Adrenal gland (tissue), 12 donors: ENCODE measurements around the gene HSD17B14. TPM values are rescaled to one million over a fixed set of nuclear protein-coding genes. Genes with fewer than 3 reads are reported as not detected.

Experiments
- DNase-seq, 7 donors: peaks; one replicate each; pipeline ENCODE4 v3.0.0-alpha.2; 2019 to 2020
- H3K27ac ChIP-seq, 5 donors: fragments of 200-600 bp; sonication (generic) in 4 of 5; 1 replicate in 3 of 5; 2 replicates in 2 of 5; pipeline versions ENCODE4 v1.5.1 to v1.8.0; 2016 to 2020; ENCODE audit warnings: mild to moderate bottlenecking in 1 of 5
- H3K27me3 ChIP-seq: fragments of 200-600 bp; 2 replicates; pipeline ENCODE4 v1.8.0; 2021
- H3K36me3 ChIP-seq, 2 donors: fragments of 200-600 bp; replicated peaks in 1 of 2; 1 replicate in 1 of 2; 2 replicates in 1 of 2; pipeline versions ENCODE4 v1.5.1 to v1.8.0; 2018 to 2022
- H3K4me1 ChIP-seq, 2 donors: fragments of 200-600 bp; replicated peaks in 1 of 2; 1 replicate in 1 of 2; 2 replicates in 1 of 2; pipeline versions ENCODE4 v1.5.1 to v1.8.0; 2018 to 2021
- H3K4me3 ChIP-seq, 4 donors: fragments of 200-600 bp; sonication (generic) in 3 of 4; one replicate each; pipeline ENCODE4 v1.5.1; 2016 to 2018
- H3K9me3 ChIP-seq, 3 donors: fragments of 200-600 bp; sonication (generic) in 1 of 3; replicated peaks in 1 of 3; 1 replicate in 2 of 3; 2 replicates in 1 of 3; pipeline versions ENCODE4 v1.5.1 to v1.8.0; 2016 to 2021
- POLR2A ChIP-seq, 2 donors: fragments of 450-650 bp; IDR thresholded peaks; one replicate each; pipeline ENCODE4 v1.6.1; 2017; ENCODE audit warnings: antibody characterized with exemption in 2 of 2, mild to moderate bottlenecking in 2 of 2, moderate library complexity in 1 of 2
- WGBS, 4 donors: extraction: QIAGEN DNeasy Blood & Tissue Kit in 2 of 4; methylation state at CpG; one replicate each; pipeline versions ENCODE4 v1.1.5 to v1.1.7; 2013 to 2017; 5-methylcytosine and 5-hydroxymethylcytosine counted together
- intact Hi-C, 2 donors: fragments of 100-400 bp; cut with DNase I; formaldehyde crosslinking; loops; one replicate each; pipeline versions ENCODE4 v1.14.1 to v1.15.0; 2022 to 2023
- polyA plus RNA-seq, 3 donors: library from polyadenylated mRNA; stranded (reverse); fragments of 200-250 nt in 2 of 3; fragments of 350-450 nt in 1 of 3; fragmentation: Illumina TruSeq in 1 of 3; extraction: RNeasy Lipid Tissue Mini Kit (QIAGEN cat#74804) in 1 of 3; gene quantifications; one replicate each; pipeline ENCODE4 v1.2.3, GENCODE V29; 2013 to 2014
- total RNA-seq, 9 donors: library from RNA; depleted of rRNA in 4 of 9; stranded (reverse); fragments of >200 nt in 4 of 9; fragments of 120-200 nt in 1 of 9; fragmentation: NEBNext Ultra II Directional in 1 of 9; extraction: Animal tissue kit (Norgen Biotek cat#: 25700) in 1 of 9; gene quantifications; one replicate each; pipeline versions ENCODE4 v1.1.0 to v1.2.4, GENCODE V29; 2013 to 2023
- TF ChIP-seq, protein P1 (sequence below), 6 experiments: fragments of 450-650 bp in 4 of 6; fragments of 200-600 bp in 2 of 6; sonication (generic) in 1 of 6; IDR thresholded peaks; 1 replicate in 5 of 6; 2 replicates in 1 of 6; pipeline versions ENCODE4 v1.5.1 to v1.8.0; 2016 to 2021; ENCODE audit warnings: antibody characterized with exemption in 6 of 6, mild to moderate bottlenecking in 2 of 6, moderate library complexity in 1 of 6
- donor health status: healthy with polysubstance abuse.
- donor health status: Bipolar disorder and iron deficiency.
- donor health status: DM: yes; HTN: yes; CAD: no.
- donor health status: DM: no; HTN: no; CAD: no.
- donor health status: DM: no; HTN: no; CAD: no.
- donor health status: DM: yes; HTN: yes; CAD: no.

Gene HSD17B14
- total and polyA plus RNA-seq, 12 donors: 7.4 to 178 (median 40.6) TPM

DNA sequence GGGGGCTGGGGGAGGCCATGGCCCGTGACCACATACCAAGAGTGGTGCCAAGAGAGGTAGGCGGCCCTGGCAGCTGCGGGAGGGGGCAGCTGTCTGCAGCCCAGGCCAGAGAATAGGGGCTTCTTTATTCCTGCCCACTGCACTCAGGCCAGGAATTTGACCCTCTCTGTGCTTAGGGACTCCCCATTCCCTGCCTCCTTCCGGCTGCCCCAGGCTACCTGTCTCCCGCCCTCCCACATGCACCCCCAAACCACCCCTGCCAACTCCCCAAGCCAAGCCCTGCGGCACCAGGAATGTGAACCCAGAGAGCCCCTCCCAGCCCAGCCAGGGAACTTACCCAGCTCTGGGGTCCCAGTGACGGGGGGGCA lies 31.4 kb upstream of the HSD17B14 start:
- 43 to 65% (median 47%) methylated on average over 3 to 7 of the region's 7 CpGs for WGBS, 4 donors
- DNase-seq: no peak
- peak overlapping the region in 4 of 5 donors; percentile 53 to 85 (median 78) for H3K27ac ChIP-seq

GRCh38 chr19:48867123-48867745 lies 30.9 kb upstream of the HSD17B14 start:
- WGBS, 4 donors: 47 to 67% (median 60%) methylated on average over 13 to 14 of the region's 14 CpGs
- Histone ChIP-seq H3K4me3 (peak overlapping the region in 1 of 4 donors; percentile 53), H3K27me3 (no peaks in the 10 kb centered on the region), H3K9me3 (no peaks in the 10 kb centered on the region), H3K4me1 (peaks cover 0 to 18% of the 10 kb centered on the region in 2 donors), H3K36me3 (no peaks in the 10 kb centered on the region), H3K27ac (peak overlapping the region in 2 of 5 donors; percentile 85)
- DNase-seq: no peak
- intact Hi-C loops: no loop called here
- TF ChIP-seq, protein P1, sequence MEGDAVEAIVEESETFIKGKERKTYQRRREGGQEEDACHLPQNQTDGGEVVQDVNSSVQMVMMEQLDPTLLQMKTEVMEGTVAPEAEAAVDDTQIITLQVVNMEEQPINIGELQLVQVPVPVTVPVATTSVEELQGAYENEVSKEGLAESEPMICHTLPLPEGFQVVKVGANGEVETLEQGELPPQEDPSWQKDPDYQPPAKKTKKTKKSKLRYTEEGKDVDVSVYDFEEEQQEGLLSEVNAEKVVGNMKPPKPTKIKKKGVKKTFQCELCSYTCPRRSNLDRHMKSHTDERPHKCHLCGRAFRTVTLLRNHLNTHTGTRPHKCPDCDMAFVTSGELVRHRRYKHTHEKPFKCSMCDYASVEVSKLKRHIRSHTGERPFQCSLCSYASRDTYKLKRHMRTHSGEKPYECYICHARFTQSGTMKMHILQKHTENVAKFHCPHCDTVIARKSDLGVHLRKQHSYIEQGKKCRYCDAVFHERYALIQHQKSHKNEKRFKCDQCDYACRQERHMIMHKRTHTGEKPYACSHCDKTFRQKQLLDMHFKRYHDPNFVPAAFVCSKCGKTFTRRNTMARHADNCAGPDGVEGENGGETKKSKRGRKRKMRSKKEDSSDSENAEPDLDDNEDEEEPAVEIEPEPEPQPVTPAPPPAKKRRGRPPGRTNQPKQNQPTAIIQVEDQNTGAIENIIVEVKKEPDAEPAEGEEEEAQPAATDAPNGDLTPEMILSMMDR (IDR thresholded peaks at IDR 0.05): no peak
- TF ChIP-seq POLR2A (IDR thresholded peaks at IDR 0.05): no peak

More for the DNA sequence above, 31.4 kb upstream of the HSD17B14 start:
- peak overlapping the region in 1 of 4 donors; percentile 53 for H3K4me3 ChIP-seq
- TF ChIP-seq, protein P1 (IDR thresholded peaks at IDR 0.05): no peak
- no peak for TF ChIP-seq POLR2A (IDR thresholded peaks at IDR 0.05)
- intact Hi-C loops: no loop called here
- H3K9me3 ChIP-seq: no peaks in the 10 kb centered on the region
- H3K4me1 ChIP-seq: peaks cover 0 to 18% of the 10 kb centered on the region in 2 donors
- H3K27me3 ChIP-seq: no peaks in the 10 kb centered on the region
- no peaks in the 10 kb centered on the region for H3K36me3 ChIP-seq

DNA sequence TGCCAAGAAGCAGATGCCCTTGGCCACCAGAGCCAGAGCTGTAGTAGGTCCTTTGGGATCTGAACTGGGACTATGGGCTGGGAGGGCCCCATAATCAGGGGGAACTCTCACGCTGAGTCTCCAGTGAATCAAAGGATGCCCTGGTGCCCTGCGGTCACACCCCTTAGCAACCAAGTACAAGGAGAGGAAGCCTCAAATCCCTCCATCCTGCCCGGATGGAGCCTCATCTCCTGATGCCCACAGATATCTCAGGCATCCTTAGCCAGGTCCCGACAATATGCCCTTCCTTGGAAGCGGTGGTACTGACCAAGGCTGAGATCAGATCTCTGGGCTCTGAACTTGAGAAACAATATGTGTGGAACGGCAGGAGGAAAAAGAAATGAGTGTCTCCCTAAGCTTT lies 30.4 kb upstream of the HSD17B14 start:
- TF ChIP-seq, protein P1 (IDR thresholded peaks at IDR 0.05): no peak
- TF ChIP-seq POLR2A (IDR thresholded peaks at IDR 0.05): no peak
- intact Hi-C loops: no loop called here
- peak overlapping the region in 1 of 4 donors; percentile 53 for H3K4me3 ChIP-seq
- peak overlapping the region in 1 of 5 donors; percentile 85 for H3K27ac ChIP-seq
- H3K9me3 ChIP-seq: no peaks in the 10 kb centered on the region
- H3K36me3 ChIP-seq: no peaks in the 10 kb centered on the region
- WGBS, 4 donors: 68 to 72% (median 69%) methylated on average over 6 of the region's 6 CpGs
- peaks cover 0 to 18% of the 10 kb centered on the region in 2 donors for H3K4me1 ChIP-seq
- DNase-seq: no peak
- no peaks in the 10 kb centered on the region for H3K27me3 ChIP-seq

DNA sequence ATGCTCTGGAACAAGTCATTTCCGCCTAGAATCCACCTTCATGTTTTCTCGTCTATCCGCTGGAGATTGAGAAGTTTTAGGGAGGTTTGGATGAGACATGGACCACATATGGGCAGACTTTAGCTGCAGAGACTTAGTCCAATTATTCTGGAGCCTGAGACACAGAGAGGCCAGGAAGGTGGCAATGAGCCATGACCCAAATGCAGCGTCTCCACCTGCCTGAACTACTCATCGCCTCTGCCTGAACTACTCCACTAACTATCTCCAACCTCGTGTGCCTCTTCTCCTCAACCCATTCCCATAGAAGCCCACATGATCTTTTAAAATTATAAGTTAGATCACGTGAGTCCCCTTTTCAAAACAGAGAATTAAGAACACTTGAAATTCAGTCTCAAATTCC lies 26.5 kb upstream of the HSD17B14 start:
- no peaks in the 10 kb centered on the region for H3K36me3 ChIP-seq
- TF ChIP-seq, protein P1 (IDR thresholded peaks at IDR 0.05): no peak
- TF ChIP-seq POLR2A (IDR thresholded peaks at IDR 0.05): no peak
- H3K4me1 ChIP-seq: peaks cover 0 to 9% of the 10 kb centered on the region in 2 donors
- no peak for DNase-seq
- H3K27ac ChIP-seq: no peak overlapping the region
- H3K9me3 ChIP-seq: no peaks in the 10 kb centered on the region
- 70 to 78% (median 73%) methylated on average over 7 of the region's 7 CpGs for WGBS, 4 donors
- H3K4me3 ChIP-seq: no peak overlapping the region
- H3K27me3 ChIP-seq: no peaks in the 10 kb centered on the region
- intact Hi-C loops: no loop called here
